NT2/D1 (cell line): ENCODE measurements around the gene CD84.

Source experiments
- SUZ12 ChIP-seq: IDR thresholded peaks from 2 replicates; pipeline ENCODE4 v1.6.1; 2011; ENCODE audit not compliant: insufficient read length, insufficient read depth; ENCODE audit errors: extremely low read depth
- YY1 ChIP-seq: IDR thresholded peaks from 2 replicates; pipeline ENCODE4 v1.6.1; 2011; ENCODE audit not compliant: insufficient read length, insufficient read depth
- ZNF274 ChIP-seq: IDR thresholded peaks from 2 replicates; pipeline ENCODE4 v1.6.1; 2011; ENCODE audit warnings: mild to moderate bottlenecking, low read depth, low read length

DNA sequence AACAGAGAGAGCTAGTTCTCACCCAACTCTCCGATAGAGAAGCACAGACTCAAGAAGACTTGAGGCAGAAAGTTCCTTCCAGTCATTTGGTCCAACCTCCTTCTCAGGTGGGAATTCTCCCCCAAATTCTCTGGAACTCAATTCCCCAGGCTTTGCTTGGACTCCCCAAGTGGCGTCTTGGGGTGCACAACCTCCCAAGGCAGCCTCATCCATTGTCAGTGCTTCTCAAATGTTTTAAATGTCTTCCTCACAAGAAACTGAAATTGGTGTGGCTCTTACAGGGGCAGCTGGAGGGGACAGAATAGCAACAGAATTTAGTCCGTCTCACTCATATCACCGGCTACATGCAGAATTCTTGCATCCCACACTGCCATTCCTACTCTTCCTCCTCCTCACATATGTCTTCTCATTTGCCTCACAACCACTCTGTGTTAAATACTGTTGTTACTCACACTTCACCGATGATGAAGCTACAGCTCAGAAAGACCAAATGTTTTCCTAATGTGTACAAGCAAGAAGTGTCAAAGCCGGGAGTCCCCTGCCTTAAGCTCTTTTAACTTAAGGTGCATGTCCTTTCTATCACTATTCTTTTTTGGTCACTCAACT is 33.4 kb upstream of the CD84 start:
- TF ChIP-seq YY1 (no peak), SUZ12 (no peak), ZNF274 (no peak)
